Measurements from ENCODE around the gene ZNF436.
"Not testable (repeated sequence)": the region's sequence is repeated elsewhere in the genome, so short reads cannot be mapped to it uniquely, and the experiment has no call there.

Gene ZNF436

GRCh38 chr1:23366146-23366545 lies 3.5 kb downstream of the ZNF436 start:
- DNase-seq, result no peak

DNA sequence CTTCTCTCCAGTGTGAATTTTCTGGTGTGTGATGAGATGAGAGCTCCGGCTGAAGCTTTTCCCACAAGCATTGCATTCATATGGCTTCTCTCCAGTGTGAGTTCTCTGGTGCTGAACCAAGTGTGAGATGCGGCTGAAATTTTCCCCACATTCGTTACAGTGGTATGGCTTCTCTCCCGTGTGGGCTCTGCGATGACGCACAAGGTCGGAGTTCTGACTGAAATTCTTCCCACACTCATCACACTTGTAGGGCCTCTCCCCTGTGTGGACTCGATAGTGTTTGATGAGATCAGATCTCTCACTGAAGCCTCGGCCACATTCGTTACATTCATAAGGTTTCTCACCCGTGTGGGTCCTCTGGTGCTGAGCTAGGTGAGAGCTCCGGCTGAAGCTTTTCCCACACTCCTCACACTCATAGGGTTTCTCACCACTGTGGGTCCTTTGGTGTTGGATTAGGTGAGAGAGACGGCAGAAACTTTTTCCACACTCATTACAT lies 7.4 kb downstream of the ZNF436 start:
- no peak for DNase-seq

- DNase-seq, result no peak
Observed at GRCh38 chr1:23358310-23358875, 11.2 kb downstream of the ZNF436 start.

DNA sequence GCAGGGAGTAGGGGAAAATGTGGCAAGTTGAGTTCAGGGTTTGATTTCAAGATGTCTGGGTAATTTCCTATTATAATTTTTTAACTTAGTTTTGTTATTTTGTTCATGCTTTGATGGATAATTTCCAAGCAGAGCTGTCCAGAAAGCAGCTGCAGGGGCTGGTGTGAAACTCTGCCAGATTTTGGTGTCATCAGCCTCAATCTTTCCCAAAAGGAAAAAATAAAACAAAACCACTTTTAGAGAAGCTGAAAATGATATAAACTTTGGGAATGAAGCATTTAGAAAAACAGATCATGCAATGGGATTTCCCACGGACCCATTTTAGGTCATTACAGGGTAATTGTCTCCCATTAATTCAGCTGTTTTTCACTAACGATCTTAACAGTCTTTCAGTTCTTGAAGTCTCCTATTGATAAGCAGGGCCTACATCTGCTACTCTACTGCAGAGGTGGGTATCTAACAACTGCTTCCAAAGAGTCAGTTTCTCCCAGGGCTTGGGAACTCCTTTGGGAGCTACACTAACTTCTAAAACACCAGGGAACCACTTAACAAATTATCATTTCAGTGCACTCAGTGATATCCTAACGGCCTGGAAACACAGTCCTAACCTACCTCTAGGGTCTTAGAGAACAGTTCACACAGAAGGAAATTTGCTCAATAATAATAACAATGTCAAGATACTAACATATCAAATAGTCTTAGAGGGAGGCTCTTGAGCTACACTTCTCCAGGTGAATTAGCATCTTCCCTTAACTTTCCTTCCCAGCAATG lies 12.3 kb downstream of the ZNF436 start:
- no peak for DNase-seq

DNA sequence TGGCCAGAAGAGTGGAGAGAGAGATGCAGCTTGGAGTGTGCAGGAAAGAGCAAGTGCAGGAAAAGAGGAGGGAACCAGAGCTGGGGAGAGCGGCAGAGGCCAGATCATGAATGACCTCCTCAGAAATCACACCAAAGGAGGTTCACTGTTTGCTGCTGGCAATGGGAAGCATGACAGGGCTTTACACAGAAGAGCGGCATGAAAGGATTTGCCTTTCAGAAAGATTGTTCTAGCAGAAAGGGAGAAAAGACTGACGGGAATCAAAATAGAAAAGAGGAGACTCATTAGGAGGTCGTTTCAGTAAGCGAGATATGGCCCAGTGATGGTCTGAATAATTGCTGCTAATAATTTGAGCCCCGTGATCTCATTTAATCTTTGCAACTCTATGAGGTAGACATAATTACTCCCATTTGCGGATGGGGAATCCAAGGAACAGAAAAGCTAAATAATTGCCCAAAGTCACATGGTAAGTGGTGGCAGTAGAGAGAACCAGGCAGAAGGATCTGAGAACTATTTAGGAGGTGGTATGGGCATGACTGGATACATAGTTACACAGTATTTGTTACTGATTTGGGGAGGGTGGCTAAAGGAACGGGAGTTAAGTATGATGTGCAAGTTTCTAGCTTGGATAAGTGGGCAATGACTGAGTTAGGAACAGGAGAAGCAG lies 13.0 kb downstream of the ZNF436 start:
- no peak for DNase-seq

DNA sequence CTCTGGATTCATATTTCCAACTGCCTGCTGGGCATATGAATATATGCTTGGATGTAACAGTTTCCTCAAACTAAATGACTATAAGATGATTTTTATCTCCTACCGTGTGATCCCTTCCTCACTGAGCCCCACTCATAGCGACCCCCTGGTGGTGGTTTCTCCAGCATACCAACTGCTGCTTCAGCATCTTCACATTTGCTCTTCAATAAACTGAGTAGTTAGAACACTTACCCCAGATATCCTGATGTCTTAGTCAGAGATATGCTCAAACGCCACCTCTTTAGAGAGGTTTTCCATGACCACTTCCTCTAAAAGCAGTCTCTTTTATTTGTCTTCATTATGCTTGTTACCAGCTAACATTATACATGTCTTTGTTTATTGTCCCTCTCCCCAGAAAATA lies 15.4 kb downstream of the ZNF436 start:
- no peak for DNase-seq

DNA sequence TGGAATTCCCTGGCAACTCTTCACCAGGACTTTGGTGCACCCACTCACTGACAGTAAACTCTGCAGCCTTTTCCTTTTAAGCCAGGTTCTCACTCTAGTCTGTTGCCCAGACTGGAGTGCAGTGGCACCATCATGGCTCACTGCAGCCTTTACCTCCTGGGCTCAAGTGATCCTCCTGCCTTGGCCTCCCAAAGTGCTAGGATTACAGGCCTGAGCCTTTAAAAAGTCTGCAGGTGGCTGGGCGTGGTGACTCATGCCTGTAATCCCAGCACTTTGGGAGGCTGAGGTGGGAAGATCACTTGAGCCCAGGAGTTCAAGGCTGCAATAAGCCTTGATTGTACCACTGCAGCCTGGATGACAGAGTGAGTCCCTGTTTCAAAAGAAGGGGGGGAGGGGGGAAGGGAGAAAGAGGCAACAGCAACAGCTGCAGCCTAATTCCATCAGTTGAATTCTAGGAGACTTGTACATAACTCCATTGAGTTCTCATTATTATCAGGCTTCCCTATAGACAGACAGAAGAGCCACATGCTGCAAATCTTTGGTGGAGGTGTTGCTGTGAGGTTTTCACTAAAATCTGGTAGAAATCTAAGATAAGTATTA lies 17.4 kb downstream of the ZNF436 start:
- no peak for DNase-seq

- no peak for DNase-seq
Observed at GRCh38 chr1:23345920-23346319, 23.7 kb downstream of the ZNF436 start.

DNA sequence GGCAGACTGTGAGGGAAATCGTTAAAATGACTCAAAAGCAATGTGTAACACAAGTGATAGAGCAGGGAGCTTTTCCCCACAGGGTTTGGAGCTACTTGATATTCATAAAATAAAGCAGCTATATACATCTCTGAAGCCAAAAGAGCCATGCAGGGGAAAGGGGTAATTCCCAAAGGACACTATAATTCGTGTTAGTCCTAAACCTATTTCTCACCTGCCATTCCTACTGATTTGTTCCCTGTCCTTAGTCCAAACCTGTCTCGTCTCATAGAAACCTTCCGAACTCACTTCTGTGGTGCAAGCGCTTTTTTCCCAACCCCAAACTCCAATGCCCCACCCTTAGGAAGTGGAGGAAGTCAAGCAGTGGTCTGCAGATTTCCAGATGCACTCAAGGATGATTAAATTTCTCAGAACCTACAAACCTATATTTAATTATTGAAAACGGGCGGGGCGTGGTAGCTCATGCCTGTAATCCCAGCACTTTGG lies 24.6 kb downstream of the ZNF436 start:
- DNase-seq, result no peak

DNA sequence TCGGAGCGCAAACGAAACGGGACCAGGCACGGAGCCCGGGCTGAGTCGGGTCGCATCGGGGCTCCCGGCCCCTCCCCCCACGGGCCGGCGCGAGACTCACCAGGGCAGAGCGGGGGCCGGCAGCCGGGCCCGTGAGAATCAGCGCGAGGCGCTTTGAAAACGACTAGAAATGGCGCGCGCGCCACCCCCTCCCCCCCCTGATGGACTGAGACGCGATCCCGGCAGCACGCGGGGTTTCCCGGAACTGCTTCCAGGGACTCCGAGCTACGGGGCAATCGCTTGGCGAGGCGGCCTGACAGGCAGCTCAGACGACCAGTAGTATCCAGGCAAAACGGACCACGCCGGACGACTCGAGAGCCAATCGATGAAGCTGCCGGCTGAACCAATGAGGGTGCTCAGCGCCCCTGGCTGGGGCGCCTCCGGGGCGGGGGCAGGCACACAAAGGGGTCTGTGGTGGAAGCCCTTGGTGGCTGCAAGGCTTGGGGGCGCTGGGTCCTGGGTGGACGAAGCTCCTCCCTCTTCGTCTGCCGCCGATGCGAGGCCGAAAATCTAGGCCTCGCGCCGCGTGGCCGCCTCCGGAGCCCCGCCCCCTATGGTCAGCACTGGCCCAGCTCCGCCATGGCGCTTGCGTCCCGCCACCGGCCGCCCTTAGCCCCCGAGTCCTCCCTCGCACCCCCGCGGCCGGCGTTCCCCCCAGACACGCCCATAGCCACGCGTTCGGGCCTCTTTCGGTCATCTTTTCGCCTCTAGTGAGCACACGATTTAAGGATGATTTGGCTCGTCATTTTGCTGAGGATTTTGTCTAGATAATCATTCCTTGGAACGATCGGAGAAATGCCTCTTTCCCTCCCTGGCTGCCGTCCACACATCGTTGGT lies 25.3 kb downstream of the ZNF436 start, which contains the start of gene HNRNPR:
Gene HNRNPR (minus strand): TSS at position 174 of the 876 bp plus-strand sequence. CDS start 3,276 bp downstream, outside the sequence.
- DNase-seq, result peak; percentile 100

GRCh38 chr1:23343221-23344110 lies 26.2 kb downstream of the ZNF436 start:
- peak; percentile 34 for DNase-seq

DNA sequence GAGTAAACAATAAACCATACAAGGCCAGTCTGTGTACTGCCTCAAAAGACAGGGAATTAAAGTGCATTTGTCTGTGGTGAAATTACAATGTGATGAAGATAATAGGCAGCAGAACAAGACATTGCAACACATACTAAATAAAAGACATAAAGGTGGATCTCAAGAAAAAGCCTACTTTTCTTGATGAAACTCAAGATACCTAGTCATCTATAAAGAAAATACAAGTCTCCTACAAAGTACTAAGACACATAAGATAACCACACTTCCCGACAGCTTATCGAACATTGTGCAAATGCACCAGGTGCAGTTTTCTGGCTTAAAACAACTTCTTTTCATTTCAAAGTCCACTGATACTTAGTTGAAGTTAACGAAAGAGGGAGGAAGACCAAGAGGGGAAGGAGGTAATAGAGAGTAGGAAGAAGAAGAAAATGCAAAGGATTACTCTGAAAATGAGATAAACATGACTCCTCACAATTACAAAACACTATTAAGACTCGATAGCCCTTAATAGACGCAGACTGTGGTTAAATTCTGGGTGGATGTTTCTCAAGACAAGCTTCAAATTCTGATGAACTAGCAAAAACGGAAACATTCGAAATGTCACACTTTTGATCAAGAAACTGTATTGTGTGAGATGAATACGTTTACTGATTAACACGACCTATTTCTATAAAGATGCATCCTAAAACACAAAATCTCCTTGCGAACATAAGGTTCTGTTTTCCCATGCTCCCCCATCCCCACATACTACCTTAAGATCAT lies 27.5 kb downstream of the ZNF436 start:
- no peak for DNase-seq

DNA sequence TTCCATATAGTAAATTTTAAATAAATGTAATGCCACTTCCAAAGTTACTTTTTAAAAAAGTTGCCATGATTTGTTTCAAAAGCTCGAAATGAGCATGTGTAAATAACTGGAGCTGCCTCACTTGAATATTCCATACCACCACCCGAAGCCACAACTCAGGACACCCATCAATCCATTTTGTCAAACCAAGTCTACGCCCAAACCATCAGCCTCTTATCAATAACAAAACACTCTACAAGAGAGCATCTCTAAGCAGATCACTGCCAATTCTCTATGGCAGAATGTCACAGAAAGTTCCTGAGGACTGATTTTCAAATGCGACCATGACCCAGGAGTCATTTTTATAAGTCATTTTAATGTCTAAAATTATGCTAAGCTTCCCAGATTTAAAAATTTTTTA lies 30.0 kb downstream of the ZNF436 start:
- no peak for DNase-seq

DNA sequence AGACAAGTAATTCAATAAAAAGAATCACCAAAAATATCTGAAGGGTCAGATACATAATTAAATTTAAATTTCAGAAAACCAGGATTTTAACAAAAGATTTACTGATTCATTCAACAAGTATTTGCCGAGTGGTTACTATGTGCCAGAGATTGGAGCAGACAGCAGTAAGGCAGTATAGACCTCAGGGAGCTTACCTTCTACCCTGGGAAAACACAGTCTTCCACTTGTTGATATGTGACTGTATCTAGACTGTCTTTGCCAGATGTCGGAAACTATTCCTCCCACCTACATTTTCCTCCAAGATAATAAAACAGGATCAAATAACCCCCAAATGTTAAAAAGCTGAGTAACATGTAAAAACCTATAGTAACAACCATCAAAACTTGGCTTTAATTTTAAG lies 31.8 kb downstream of the ZNF436 start:
- no peak for DNase-seq

- no peak for DNase-seq
Observed at GRCh38 chr1:23331713-23332112, 37.9 kb downstream of the ZNF436 start.

GRCh38 chr1:23330846-23331245 lies 38.8 kb downstream of the ZNF436 start:
- DNase-seq, result no peak

- DNase-seq, result no peak
Observed at GRCh38 chr1:23325393-23325792, 44.2 kb downstream of the ZNF436 start.

GRCh38 chr1:23322770-23323169 lies 46.9 kb downstream of the ZNF436 start:
- DNase-seq, result no peak

- DNase-seq, result not testable (repeated sequence)
Observed at GRCh38 chr1:23310280-23310679, 59.4 kb downstream of the ZNF436 start.

Measured in NCI-H446 treated with DMSO at 0.1 percent for 48 hours (cell line).